ENCODE data around the gene RNF26. TPM values are rescaled to one million over a fixed set of nuclear protein-coding genes. Genes with fewer than 3 reads are reported as not detected.
A peak's percentile ranks its signal among the peaks of the same experiment; 100 is the strongest.

RNF26 gene
- total and polyA plus RNA-seq, 2 of the 4 experiments (the other 2 are of a cell fraction): 3.4 to 36.7 TPM

DNA sequence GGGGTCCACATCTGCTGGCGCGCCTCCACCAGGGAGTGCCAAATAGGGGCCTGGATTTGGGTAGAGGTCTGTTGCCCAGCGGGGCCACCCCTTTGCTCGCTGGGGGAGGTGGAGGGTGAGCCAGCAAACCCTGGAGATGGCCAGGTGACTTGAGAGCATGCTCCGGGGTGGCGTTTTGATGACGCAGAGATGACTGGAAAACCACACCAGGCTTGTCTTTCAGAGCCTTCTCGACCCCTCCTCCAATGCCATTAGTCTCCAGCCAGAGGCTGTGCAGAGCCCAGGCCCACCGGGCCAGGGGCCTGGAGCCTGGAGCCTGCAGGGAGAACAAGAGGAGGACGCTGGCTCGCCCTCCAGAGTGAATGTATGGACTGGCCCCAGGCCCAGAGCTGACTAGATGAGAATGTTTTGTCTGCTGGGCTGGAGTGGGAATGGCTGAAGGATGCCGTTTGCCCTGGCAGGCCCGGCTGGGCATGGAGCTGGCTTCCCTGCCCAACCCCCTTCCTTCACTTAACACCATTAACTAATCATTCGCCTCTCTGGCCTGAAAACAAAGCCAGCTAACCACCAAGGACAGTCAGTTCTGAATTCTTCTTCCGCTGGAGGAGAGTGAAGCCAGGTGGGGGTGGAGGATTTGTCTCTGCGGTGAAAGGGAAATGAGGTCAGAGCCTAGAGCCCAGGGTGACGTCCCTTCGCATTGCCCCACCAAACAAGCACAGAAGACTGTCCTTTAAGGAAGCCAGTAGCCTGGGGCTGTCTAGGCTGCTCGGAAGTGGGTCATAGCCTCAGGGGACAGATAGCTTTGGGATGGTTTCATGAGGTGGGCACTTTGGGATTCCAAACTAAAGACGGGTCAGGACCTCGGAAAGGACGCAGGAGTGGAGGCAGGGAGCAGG is 15.8 kb upstream of the RNF26 start:
- Histone ChIP-seq H3K27me3 (ENCODE audit: control insufficient read depth, insufficient read depth, low read length) (no peaks in the 10 kb centered on the region), H2AK9ac (replicated peaks; ENCODE audit: low read depth, low read length, poor library complexity) (peak overlapping the region; percentile 93), H2BK5ac (ENCODE audit: low read depth, low read length, poor library complexity, severe bottlenecking) (peak overlapping the region; percentile 69), H4K91ac (ENCODE audit: insufficient read depth, low read depth, low read length) (peak overlapping the region; percentile 91), H2AK5ac (ENCODE audit: low read depth, low read length) (peak overlapping the region; percentile 74), H3K36me3 (ENCODE audit: control insufficient read depth, insufficient read depth, low read length) (peaks cover 9% of the 10 kb centered on the region), H3K23ac (ENCODE audit: low read depth, low read length) (peak overlapping the region; percentile 72), H3K14ac (replicated peaks; ENCODE audit: low read depth, low read length) (peak overlapping the region; percentile 87), H4K8ac (ENCODE audit: low read depth in 2 of 2, low read length in 2 of 2) (peak overlapping the region; percentile 23 to 77), H2BK20ac (ENCODE audit: low read depth, low read length) (peak overlapping the region; percentile 86), H2BK120ac (ENCODE audit: low read depth, low read length) (peak overlapping the region; percentile 92), H4K20me1 (ENCODE audit: insufficient read depth, low read length) (peaks cover 19% of the 10 kb centered on the region), H3K4me2 (ENCODE audit: low read depth, low read length) (peak overlapping the region; percentile 0), H3K9me3 (ENCODE audit: control insufficient read depth, insufficient read depth, low read length) (no peaks in the 10 kb centered on the region), H3K4me3 (ENCODE audit: insufficient read depth, low read depth, low read length) (no peak overlapping the region), H3K9me1 (ENCODE audit: insufficient read depth, low read length) (peaks cover 26% of the 10 kb centered on the region), H2AFZ (replicated peaks; ENCODE audit: low read length, poor library complexity) (peak overlapping the region; percentile 91), H3K27ac (ENCODE audit: insufficient read depth, low read length) (peak overlapping the region; percentile 38), H2BK15ac (ENCODE audit: low read depth, low read length) (peak overlapping the region; percentile 78; the same call in 2 of the 3 replicates), H3K56ac (ENCODE audit: extremely low read depth, insufficient read depth, low read length) (peak overlapping the region; percentile 67), H3K4me1 (ENCODE audit: control insufficient read depth, insufficient read depth, low read length) (peaks cover 49% of the 10 kb centered on the region), H3K18ac (ENCODE audit: low read depth, low read length) (peak overlapping the region; percentile 30), H3K4ac (ENCODE audit: low read depth, low read length) (peak overlapping the region; percentile 86), H3K79me1 (ENCODE audit: low read depth in 1 of 2, low read length in 2 of 2) (peaks cover 11 to 60% of the 10 kb centered on the region in 2 experiments; a peak in 3 of 4 replicates), H4K5ac (ENCODE audit: low read depth, low read length) (peak overlapping the region; percentile 61), H3K9ac (ENCODE audit: low read depth, low read length) (peak overlapping the region; percentile 6; the same call in 1 of the 2 replicates)
- peak; percentile 3 for ATAC-seq (ENCODE audit: low read depth)
- BruUV-seq (replicated peaks): no TSS peak
- ChIA-PET POLR2A (ENCODE audit: unreplicated experiment) (interaction anchor here (0.5 to 1.0 kb wide), 2 partner anchors 19 to 66 kb away, joined by 3 to 12 read pairs; no protein-coding TSS in a partner anchor), CTCF (interaction anchor here (0.6 to 1.1 kb wide), 4 partner anchors 20 to 287 kb away, joined by 3 to 7 read pairs (median 3); no protein-coding TSS in a partner anchor)
- TF ChIP-seq, protein P1, sequence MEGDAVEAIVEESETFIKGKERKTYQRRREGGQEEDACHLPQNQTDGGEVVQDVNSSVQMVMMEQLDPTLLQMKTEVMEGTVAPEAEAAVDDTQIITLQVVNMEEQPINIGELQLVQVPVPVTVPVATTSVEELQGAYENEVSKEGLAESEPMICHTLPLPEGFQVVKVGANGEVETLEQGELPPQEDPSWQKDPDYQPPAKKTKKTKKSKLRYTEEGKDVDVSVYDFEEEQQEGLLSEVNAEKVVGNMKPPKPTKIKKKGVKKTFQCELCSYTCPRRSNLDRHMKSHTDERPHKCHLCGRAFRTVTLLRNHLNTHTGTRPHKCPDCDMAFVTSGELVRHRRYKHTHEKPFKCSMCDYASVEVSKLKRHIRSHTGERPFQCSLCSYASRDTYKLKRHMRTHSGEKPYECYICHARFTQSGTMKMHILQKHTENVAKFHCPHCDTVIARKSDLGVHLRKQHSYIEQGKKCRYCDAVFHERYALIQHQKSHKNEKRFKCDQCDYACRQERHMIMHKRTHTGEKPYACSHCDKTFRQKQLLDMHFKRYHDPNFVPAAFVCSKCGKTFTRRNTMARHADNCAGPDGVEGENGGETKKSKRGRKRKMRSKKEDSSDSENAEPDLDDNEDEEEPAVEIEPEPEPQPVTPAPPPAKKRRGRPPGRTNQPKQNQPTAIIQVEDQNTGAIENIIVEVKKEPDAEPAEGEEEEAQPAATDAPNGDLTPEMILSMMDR (conservative IDR thresholded peaks at IDR 0.05; ENCODE audit: low read depth, low read length): no peak
- TF ChIP-seq MAFK (IDR thresholded peaks at IDR 0.05; ENCODE audit: low read depth, low read length): no peak
- peak; percentile 20; the same call in 1 of the 2 replicates for TF ChIP-seq NFE2L2 (IDR thresholded peaks at IDR 0.05; ENCODE audit: low read depth, low read length)
- peak; percentile 76 for TF ChIP-seq CEBPB (IDR thresholded peaks at IDR 0.05; ENCODE audit: low read depth, low read length)
- TF ChIP-seq, protein P2, sequence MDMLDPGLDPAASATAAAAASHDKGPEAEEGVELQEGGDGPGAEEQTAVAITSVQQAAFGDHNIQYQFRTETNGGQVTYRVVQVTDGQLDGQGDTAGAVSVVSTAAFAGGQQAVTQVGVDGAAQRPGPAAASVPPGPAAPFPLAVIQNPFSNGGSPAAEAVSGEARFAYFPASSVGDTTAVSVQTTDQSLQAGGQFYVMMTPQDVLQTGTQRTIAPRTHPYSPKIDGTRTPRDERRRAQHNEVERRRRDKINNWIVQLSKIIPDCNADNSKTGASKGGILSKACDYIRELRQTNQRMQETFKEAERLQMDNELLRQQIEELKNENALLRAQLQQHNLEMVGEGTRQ (IDR thresholded peaks at IDR 0.05; ENCODE audit: low read depth, low read length): peak; percentile 25; the same call in 1 of the 2 replicates
- peak; percentile 34 for TF ChIP-seq RCOR1 (IDR thresholded peaks at IDR 0.05; ENCODE audit: insufficient replicate concordance, low read length)
- DNase-seq: peak; percentile 81
- intact Hi-C loops (cut with micrococcal nuclease) (no loop called here), dilution Hi-C loops (cut with HindIII; ENCODE audit: low sequenced_read_pairs, unreplicated experiment) (no loop called here), in situ Hi-C loops (cut with MboI; ENCODE audit: low sequenced_read_pairs) (no loop called here)
- 32% methylated on average over 5 of the region's 22 CpGs; no CpG with 5 or more reads in 1 of the 2 experiments for WGBS, 2 experiments (ENCODE audit: extremely low coverage in 2 of 2, insufficient read length in 1 of 2)

Measured in IMR-90 (cell line).